Fibroblast of the conjunctiva (primary cell): ENCODE measurements around the gene NBL1.
"Not testable (repeated sequence)": the region's sequence is repeated elsewhere in the genome, so short reads cannot be mapped to it uniquely, and the experiment has no call there.

ENCODE experiments used
- DNase-seq: peaks from one replicate; pipeline ENCODE4 v3.0.0-alpha.2; 2010; ENCODE audit warnings: low read depth

NBL1 gene

DNA sequence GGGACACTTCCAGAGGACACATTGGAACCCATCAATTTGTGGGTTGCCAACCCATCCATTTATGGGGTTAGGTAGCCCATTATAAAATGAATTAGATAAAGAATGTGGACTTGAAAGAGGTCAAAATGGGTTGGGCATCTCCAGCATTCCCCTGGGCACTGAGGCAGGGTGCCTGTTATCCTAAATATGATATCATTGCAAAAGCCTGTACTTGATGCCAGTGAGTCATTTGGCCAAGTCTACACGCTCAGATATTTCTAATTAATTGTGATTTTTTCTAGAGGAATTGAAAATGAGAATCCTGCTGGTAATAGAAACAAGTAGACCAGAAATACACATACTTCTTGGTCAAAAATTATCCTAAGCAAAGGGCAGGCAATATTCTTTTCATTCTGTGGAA lies 21.9 kb upstream of the NBL1 start:
- DNase-seq, result no peak

DNA sequence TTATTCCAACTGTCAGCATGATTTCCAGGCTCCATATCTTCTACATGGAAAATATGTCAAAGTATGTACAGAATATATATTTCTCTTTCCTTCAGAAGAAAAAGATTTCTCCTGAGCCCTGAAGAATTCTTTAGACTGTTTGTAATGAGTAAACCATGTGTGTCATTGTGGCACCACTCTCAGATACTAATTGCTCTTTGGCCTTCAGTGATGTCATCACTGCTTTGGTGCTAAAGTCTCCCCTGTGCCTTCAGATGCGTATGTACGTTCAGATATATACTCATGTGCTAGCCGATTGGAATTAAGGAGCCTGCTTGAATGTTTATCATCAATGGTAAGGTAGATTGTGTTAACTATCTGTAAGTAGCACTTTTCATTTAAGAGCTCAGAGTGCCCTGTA lies 20.6 kb upstream of the NBL1 start:
- DNase-seq, result no peak

DNA sequence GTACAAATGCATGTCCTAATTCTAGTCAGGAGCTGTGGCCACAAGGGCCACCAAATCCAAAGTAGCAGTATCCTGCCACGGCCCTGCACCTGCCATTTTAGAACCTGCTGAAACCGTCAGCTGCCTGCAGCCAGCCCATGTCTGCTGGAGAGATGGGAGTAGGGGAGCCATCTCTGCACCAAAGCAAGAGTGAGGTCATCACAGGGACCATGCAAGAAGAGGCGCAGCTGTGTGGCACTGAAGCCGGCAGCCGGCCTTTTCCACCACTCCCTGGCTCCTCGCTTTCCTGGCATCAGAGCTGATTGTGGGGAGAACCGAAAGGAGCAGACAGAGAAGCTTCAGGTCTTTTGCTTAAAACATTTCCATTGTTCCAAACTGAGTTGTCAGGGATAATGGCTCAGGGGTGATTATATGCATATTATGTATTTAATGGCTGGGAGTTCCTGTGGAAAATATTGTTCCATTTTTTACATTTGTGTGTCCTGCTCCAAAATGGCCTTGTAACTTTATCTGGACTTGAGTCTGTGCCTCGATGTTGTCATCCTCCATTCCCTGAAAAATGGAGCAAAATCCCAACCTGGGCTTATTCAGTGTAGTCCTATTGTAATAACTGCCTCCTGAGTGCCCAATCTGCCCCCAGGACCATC lies 18.7 kb upstream of the NBL1 start:
- DNase-seq, result no peak

DNA sequence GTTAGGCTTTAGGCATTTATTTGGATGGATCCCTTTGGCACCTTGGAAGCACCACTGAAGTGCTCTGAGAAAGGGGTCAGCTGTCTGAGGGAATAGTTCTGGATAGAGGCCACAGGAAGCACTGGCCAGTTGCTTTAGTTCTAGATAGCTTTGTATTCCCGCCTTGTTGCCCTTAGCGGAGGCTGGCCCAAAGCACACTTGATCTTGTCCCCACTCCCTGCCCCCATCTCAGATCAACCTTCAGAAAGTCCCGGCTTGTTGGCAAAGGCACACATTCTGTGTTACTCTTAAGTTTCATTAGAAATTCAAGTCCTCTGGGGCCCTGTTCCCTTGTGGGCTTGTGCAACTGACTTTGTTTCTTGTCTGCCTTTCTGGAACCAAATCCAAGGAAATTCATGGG lies 15.2 kb upstream of the NBL1 start:
- DNase-seq, result no peak

DNA sequence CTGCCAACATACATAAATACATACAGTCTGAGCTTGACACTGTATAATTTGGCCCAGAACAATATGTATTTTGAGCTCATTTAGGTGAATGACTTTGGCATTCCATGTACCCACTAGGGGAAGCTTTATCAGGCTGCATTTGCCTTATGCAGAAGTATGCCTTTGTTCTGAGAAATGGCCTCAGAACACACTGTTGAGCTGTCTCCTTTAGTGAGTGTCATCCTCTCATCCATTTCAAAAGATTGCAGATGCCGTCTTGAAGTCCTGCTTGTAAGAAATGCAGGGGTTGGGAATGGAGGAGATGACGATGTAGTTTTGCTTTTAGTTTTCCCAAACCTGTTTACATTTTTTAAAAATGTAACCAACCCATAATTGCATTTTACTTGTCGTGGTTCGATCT lies 14.8 kb upstream of the NBL1 start:
- no peak for DNase-seq

DNA sequence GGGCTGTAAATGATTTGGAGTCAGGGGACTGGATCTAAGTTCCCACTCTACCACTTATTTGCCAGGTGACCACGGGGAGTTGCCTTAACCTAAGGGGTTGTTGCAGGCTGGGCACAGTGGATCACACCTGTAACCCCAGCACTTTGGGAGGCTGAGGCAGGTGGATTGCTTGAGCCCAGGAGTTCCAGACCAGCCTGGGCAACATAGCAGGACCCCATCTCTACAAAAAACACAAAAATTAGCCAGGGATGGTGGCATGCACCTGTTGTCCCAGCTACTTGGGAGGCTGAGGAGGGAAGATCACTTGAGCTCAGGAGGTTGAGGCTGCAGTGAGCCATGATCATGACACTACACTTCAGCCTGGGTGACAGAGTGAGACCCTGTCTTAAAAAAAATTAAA lies 13.9 kb upstream of the NBL1 start:
- not testable (repeated sequence) for DNase-seq

DNA sequence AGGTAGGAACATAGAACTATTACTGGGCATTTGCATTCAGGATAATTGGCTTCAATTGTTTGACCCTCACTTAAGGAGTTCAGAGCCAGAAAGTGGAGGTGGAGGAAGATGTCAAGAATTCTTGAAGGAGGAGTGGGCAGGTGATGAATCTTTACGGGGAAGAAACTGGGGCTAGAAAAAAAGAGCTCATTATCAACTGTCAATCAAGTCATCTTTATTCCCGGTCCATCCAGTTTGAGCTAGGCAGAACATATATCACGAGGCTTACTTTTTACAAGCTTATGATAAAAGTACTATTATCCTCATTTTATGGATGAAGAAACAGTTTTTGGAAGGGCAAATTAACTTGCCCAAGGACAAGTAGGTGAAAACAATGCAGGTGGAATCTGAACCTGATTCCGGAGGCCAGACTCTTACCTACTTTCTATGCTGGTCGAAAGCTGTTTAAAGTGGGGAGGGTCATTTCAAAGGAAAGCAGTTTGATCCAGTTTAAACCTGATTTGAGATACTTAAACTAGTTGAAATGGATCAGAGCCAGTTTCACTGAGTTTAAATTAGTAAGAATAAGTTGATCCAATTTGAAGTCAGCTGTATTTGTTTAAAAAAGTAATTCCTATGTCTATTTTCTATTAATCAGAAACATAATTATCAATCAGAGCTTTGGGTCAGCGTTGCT lies 13.3 kb upstream of the NBL1 start:
- no peak for DNase-seq

DNA sequence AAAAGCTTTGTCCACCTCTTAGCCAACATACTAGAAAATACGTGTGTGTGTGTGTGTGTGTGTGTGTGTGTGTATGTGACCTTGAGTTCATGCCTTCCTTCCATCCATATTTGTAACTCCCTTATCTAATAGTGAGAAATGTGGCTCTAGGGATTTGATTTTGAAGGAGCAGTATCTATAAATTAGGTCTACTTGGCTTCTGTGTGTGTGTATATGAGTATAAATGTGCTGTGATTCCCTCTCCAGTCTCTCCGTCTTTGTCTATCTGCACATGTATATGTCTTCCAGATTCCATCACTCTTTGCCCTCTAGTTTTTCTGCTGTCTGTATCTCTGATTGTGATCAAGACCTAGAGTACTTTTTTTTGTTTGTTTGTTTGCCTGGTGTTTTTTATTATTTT lies 11.9 kb upstream of the NBL1 start:
- DNase-seq, result no peak

DNA sequence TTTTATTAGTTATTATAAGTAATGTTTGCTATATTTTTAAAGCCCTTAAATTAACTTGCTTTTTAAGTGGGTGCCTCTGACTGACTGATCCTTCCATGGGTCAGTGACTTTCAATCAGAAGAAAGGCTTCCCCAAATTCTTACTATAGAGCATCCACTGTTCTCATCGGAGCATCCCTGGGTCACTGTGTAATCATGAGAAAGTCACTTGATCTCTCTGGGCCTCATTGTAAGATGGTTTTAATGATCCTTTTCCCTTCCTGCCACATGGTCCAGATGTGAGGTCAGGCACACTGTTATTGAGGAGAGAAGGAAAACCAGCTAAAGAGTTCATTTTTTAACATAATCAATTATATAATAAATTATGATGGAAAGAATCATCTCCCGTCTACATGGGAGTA lies 11.0 kb upstream of the NBL1 start:
- no peak for DNase-seq

DNA sequence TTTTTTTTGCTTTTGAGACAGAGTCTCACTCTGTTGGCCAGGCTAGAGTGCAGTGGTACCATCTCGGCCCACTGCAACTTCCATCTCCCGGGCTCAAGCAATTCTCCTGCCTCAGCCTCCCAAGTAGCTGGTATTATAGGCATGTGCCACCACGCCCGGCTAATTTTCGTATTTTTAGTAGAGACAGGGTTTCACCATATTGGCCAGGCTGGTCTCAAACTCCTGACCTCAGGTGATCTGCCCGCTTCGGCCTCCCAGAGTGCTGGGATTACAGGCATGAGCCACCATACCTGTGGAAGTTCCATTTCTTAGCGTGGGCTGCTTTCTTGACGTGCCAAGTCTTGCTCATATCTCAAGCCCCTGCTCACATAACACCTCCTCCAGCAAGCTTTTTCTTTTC lies 9.0 kb upstream of the NBL1 start:
- not testable (repeated sequence) for DNase-seq

DNA sequence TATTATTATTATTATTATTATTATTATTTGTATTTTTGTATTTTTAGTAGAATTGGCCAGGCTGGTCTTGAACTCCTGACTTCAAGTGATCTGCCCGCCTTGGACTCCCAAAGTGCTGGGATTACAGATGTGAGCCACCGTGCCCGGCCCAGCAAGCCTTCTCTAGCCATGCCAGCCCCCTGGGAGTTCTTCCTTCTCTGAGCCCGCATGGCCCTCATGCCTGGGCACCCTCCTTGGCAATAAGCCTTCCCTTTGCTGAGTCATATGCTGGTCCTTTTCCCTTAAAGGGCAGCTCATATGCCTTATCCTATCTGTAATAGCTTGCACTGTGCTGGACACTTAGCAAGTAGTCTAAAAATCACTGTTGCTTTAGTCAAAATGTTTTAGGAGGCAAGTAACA lies 8.5 kb upstream of the NBL1 start:
- DNase-seq, result no peak

DNA sequence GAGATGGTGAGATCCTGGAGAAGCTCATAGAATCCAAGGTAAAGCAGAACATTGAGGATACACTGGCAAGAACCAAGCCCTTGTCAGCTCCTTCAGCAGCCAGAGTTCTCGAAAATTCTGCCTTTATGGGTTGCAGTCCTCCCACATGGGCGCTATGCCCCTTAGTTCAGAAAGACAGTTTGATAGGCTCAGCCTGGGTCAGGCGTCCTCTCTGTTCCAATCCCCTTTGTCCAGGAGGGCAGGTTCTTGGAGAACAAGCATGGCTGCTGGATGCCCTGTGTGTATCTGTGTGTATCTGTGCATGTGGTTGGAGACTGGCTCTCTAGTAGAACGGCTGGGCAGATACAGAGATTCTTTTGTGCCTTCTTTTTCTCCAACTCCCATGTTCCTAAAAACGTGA lies 8.0 kb upstream of the NBL1 start:
- DNase-seq, result no peak

DNA sequence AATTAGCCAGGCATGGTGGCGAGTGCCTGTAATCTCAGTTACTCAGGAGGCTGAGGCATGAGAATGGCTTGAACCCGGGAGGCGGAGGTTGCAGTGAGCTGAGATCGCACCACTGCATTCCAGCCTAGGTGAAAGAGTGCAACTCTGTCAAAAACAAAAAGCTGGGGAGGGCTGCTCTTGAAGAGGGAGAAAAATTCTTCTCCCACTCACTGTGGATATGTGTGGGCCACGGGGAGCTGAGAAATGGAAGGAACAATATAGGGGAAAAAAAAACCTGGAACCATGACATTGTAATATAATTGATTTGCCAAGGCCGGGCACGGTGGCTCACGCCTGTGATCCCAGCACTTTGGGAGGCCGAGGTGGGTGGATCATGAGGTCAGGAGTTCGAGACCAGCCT lies 7.4 kb upstream of the NBL1 start:
- not testable (repeated sequence) for DNase-seq

DNA sequence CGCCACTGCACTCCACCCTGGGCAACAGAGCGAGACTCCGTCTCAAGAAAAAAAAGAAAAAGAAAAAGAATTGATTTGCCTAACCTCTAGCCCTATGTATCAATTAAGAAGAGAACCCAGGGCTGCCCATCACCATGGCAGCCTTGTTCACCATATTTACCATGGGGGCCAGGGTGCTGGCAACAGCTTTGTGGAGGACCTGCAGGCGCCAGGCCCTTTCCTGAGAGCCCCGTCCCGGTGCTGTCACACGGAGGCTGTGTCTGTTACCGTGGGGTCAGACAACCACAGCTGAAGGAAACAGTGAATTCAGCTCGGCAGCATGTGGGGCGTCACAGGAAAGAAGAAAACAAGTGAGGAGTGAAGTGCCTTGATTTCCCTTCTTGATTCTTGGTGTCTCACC lies 6.5 kb upstream of the NBL1 start:
- DNase-seq, result no peak

DNA sequence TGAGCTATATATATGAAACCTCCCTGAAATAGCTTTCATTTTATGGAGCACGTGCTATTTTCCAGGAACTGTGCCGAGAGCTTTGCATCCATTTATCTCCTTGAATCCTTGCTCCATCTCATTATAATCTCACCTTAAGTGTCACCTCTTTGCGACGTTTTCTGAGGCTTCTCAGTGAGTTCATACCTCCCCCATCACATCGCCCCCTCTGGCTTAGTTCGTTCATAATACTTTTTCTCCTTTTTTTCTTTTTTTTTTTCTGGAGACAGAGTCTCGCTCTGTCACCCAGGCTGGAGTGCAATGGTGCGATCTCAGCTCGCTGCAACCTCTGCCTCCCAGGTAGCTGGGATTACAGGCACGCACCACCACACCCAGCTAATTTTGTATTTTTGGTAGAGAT lies 4.9 kb upstream of the NBL1 start:
- DNase-seq, result not testable (repeated sequence)

DNA sequence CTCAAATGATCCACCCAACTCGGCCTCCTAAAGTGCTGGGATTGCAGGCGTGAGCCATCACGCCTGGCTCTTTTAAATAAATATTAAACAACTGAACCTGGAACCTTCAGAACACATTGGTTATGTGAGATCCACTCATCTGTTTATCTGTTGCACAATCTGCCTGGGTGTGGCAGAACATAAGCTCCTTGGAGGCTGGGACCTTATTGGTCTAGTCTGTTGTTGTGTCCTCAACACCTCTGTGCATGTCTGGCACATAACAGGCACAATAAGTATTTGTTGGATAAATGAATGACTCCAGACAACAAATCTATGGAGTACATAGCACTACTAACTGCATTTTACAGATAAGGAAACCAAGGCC lies 4.1 kb upstream of the NBL1 start:
- DNase-seq, result no peak

DNA sequence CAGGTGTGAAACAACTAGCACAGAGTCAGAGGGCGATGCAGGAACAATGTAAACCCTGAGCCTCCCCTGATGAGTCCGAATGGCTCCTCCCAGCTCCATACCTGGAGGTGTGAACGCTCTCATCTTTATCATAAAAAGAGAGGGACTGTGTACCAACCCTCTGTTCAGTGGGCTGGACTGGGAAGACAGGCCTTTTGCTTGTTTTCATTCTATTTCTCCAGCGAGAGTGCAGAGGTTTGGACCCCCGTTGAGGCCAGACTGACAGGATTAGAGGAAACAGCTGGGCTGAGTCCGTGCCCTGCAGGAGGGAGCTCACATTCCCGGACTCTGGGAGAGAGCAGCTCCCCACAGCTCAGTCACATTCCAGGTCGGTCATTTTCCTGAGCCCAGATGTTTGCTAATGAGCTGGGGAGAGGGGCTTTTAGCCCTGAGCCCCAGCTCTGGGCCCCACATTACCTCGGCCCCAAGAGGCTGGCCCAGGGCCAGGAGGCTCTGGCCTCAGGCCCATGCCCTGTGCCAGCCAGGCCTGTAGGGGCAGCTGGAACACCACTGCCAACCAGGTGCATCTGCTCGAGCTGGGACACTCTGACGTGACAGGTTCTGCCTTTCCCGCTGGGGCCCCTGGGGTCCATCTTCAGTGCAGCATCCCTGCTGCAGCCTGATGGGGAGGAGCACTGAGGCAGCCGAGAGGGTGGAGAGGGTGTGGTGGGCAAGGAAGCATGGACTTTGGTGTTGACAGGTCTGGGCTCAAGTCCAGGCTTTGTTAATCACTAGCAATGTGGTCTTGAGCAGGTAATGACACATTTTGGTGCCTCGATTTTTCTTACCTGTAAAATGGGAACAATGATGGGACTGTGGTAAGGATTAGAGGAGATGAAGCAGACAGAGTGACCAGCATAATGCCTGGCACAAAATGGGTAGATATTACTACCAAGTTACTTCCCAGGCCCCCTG lies 3.5 kb upstream of the NBL1 start:
- no peak for DNase-seq

DNA sequence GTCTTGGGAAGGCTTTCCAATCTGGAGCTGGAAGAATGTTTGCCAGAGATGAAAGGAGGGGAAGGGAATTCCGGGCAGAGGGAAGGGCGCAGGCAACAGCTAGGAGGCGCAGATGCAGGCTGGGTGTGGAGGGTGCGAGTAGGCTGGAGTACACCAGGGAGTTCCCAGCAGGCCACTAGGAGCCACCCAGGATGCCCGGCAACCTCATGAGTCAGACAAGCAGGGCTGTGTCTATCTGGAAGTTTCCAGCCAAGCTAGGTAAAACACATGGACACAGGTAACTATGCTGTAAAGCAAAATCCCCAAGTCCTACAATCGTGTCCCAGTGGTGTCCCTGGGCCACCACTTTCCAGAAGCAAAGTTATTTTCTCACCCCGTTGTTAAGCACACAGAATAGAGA lies 990 bp upstream of the NBL1 start:
- no peak for DNase-seq

DNA sequence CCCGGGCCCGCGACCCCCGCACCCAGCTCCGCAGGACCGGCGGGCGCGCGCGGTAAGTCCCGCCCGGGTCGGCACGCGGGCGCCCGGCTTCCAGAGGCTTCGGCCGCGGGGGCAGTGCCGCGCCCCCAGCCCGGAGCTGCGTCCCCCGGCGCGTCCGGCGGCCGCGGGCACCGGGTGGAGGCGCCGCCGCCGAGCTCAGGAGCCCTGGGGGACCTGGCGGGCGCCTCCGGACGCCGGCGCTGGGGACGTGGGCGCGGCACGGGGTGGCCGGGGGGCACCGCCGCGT lies 227 bp downstream of the NBL1 start:
- no peak for DNase-seq

DNA sequence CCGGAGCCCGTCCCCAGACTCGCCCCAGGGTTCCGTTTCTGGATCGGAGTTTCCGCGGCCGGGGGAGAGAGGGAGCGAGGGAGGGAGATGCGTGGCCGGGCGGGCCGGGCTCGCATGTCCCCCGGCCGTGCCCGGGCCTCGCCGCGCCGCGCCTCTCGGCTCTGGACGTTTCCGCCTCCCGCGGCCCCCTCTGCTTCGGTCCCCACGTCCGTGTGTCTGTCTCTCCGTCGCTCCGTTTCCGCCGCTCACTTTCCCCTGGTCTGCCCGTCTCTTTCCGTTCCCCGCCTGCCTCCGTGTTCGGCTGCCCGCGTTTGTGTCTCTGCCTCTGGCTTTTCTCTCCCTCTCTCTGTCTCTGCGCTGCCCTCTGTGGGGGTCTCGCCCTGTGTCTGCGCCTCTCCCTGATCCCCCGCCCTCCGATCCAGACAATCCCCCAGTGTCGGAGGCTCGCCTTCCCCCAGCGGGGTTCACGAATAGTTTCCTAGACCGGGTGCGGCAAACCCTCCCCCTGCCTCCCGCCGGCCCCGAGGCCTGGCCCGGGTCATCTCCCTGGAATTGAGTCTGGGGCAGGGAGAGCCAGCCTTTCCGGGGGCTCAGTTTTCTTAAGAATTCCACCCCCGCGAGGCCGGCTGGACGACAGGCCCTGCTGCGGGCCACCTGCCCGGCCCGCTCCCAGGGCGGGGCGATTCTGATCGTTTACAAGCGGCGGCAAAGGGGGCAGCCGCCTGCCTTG lies 735 bp downstream of the NBL1 start:
- no peak for DNase-seq

DNA sequence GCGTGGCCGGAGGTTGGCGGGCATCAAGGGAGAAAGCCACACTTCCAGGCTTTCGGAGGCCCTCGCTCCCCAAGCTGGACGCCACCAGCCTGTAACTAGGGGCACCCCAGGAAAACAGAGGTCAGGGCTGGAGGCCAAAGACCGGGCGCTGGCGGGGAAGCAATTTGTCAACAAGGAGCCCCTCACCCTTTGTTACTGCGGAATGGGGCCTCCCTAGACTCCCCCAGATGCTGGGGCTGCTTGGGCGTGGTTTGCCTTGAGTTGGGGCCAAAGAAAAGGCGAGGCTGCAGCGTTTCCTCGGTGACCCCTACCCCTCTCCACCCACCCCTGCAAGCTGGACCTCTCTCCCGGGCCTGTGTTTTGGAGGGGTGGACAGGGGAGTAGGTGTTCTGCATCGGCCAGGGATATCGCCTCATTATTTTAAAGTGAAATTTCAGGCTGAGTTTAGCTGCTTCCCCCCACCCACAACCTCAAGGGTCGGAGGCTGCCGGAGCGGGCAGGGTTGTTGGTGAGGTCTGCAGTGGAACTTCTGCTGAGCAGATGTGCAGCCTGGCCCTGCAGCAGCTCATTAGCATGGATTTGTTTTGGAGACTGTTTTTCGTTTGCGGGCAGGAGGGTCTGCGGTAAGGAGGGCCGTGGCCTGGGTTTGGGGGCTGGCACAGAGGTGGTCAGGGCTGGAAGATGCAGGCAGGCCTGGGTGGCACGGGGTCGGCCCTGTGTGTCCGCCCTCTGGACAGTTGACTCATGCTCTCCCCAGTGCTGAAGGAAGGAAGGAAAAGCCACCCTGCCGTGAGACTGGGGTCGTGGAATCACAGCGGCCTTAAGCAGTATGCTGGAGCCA lies 1.5 kb downstream of the NBL1 start:
- no peak for DNase-seq
